Caco-2 (cell line): ENCODE data around the gene IER5L. TPM values are rescaled to one million over a fixed set of nuclear protein-coding genes. Genes with fewer than 3 reads are reported as not detected.

Source experiments
- BruUV-seq: library from RNA; stranded (reverse); fragments of 400-500 nt; replicated peaks from 2 replicates; lab custom pipeline; 2021; lab: Mats Ljungman, UMichigan
- CTCF ChIA-PET: fragments of 300-600 bp; sonication (Branson Sonifier 250); formaldehyde crosslinking; loops from one replicate; lab custom pipeline; 2022; ENCODE audit warnings: antibody characterized with exemption; lab: Charles Lee
- POLR2A ChIA-PET: fragments of 300-600 bp; sonication (Branson Sonifier 250); formaldehyde crosslinking; loops from one replicate; lab custom pipeline; 2022; ENCODE audit warnings: antibody characterized with exemption; lab: Charles Lee
- DNase-seq, 2 experiments: peaks; one replicate each; pipeline versions ENCODE4 v3.0.0 to v3.0.0-alpha.2; 2020 to 2022
- H3K27me3 ChIP-seq: replicated peaks from 2 replicates; pipeline ENCODE4 v1.6.0; 2011; ENCODE audit warnings: low read length; ENCODE audit not compliant: control insufficient read depth, insufficient read depth
- H3K36me3 ChIP-seq: 2 replicates; pipeline ENCODE4 v1.5.1; 2011; ENCODE audit warnings: low read length; ENCODE audit not compliant: control insufficient read depth, insufficient read depth
- H3K4me1 ChIP-seq: fragments of 250-450 bp; sonication (Bioruptor Pico); 2 replicates; pipeline ENCODE4 v1.5.1; 2020; ENCODE audit warnings: mild to moderate bottlenecking
- H3K4me3 ChIP-seq: 2 replicates; pipeline ENCODE4 v1.5.1; 2011; ENCODE audit warnings: low read depth, mild to moderate bottlenecking, control low read depth, low read length
- H3K9me3 ChIP-seq: fragments of 250-450 bp; sonication (Bioruptor Pico); 2 replicates; pipeline ENCODE4 v1.5.1; 2020; ENCODE audit warnings: mild to moderate bottlenecking, moderate library complexity
- H3K27ac Mint-ChIP-seq: one replicate; pipeline ENCODE4 v1.8.0; 2022; ENCODE audit warnings: mixed read lengths; ENCODE audit not compliant: unreplicated experiment
- H3K27me3 Mint-ChIP-seq: one replicate; pipeline ENCODE4 v1.8.0; 2022; ENCODE audit warnings: mixed read lengths; ENCODE audit not compliant: insufficient read depth, unreplicated experiment
- H3K36me3 Mint-ChIP-seq: one replicate; pipeline ENCODE4 v1.8.0; 2022; ENCODE audit warnings: mild to moderate bottlenecking, mixed read lengths; ENCODE audit not compliant: insufficient read depth, unreplicated experiment
- H3K4me1 Mint-ChIP-seq: one replicate; pipeline ENCODE4 v1.8.0; 2022; ENCODE audit warnings: low read depth, mixed read lengths; ENCODE audit not compliant: unreplicated experiment
- H3K4me3 Mint-ChIP-seq: one replicate; pipeline ENCODE4 v1.8.0; 2022; ENCODE audit warnings: mild to moderate bottlenecking, moderate library complexity, mixed read lengths; ENCODE audit not compliant: unreplicated experiment
- H3K9me3 Mint-ChIP-seq: one replicate; pipeline ENCODE4 v1.8.0; 2022; ENCODE audit warnings: mixed read lengths; ENCODE audit not compliant: unreplicated experiment
- intact Hi-C: fragments of 100-400 bp; cut with micrococcal nuclease; formaldehyde crosslinking; loops from one replicate; pipeline ENCODE4 v1.10.0; 2022; ENCODE audit not compliant: unreplicated experiment
- total RNA-seq: library from RNA; stranded (reverse); gene quantifications from 2 replicates; pipeline ENCODE4 v1.2.3, GENCODE V29; 2022
- TF ChIP-seq, protein P1 (sequence below), 2 experiments: fragments of 200-600 bp in 1 of 2; IDR thresholded peaks; 1 replicate in 1 of 2; 2 replicates in 1 of 2; pipeline versions ENCODE4 v1.5.1 to v1.8.0; 2011 to 2022; ENCODE audit warnings: antibody characterized with exemption in 1 of 2, control low read depth in 1 of 2, inconsistent platforms in 1 of 2, low read depth in 1 of 2, low read length in 1 of 2, mild to moderate bottlenecking in 1 of 2, moderate library complexity in 1 of 2; ENCODE audit not compliant: insufficient read depth in 1 of 2, severe bottlenecking in 1 of 2, unreplicated experiment in 1 of 2

Gene IER5L
- total RNA-seq, 1 experiment from 2014 or later: 3.9 TPM

GRCh38 chr9:129203556-129203909, 25.5 kb upstream of the IER5L start:
- peaks cover under 1% of the 10 kb centered on the region for H3K4me1 Mint-ChIP-seq
- Histone ChIP-seq H3K4me3 (no peak overlapping the region), H3K4me1 (0 out of 2 replicates have a peak, but pooled peaks cover 2% of the 10 kb centered on the region), H3K36me3 (no peaks in the 10 kb centered on the region), H3K9me3 (no peaks in the 10 kb centered on the region), H3K27me3 (no peaks in the 10 kb centered on the region)
- no peak for DNase-seq
- ChIA-PET CTCF (no interaction called here), POLR2A (no interaction called here)
- H3K27me3 Mint-ChIP-seq: no peaks in the 10 kb centered on the region
- H3K9me3 Mint-ChIP-seq: no peaks in the 10 kb centered on the region
- peak overlapping the region; percentile 79 for H3K4me3 Mint-ChIP-seq
- intact Hi-C loops: loop anchor here (2.0 kb wide), 1 partner anchor 25 kb away; the partner anchor contains the start of gene IER5L
- H3K27ac Mint-ChIP-seq: no peak overlapping the region
- H3K36me3 Mint-ChIP-seq: no peaks in the 10 kb centered on the region
- TF ChIP-seq, protein P1, sequence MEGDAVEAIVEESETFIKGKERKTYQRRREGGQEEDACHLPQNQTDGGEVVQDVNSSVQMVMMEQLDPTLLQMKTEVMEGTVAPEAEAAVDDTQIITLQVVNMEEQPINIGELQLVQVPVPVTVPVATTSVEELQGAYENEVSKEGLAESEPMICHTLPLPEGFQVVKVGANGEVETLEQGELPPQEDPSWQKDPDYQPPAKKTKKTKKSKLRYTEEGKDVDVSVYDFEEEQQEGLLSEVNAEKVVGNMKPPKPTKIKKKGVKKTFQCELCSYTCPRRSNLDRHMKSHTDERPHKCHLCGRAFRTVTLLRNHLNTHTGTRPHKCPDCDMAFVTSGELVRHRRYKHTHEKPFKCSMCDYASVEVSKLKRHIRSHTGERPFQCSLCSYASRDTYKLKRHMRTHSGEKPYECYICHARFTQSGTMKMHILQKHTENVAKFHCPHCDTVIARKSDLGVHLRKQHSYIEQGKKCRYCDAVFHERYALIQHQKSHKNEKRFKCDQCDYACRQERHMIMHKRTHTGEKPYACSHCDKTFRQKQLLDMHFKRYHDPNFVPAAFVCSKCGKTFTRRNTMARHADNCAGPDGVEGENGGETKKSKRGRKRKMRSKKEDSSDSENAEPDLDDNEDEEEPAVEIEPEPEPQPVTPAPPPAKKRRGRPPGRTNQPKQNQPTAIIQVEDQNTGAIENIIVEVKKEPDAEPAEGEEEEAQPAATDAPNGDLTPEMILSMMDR (IDR thresholded peaks at IDR 0.05; ENCODE audit: insufficient read depth in 1 of 2, low read depth in 1 of 2, low read length in 1 of 2, severe bottlenecking in 1 of 2, unreplicated experiment in 1 of 2): no peak
- BruUV-seq: no TSS peak

- ChIA-PET POLR2A (no interaction called here), CTCF (no interaction called here)
- Mint-ChIP-seq H3K27ac (no peak overlapping the region), H3K36me3 (no peaks in the 10 kb centered on the region), H3K27me3 (no peaks in the 10 kb centered on the region), H3K4me1 (no peaks in the 10 kb centered on the region), H3K9me3 (no peaks in the 10 kb centered on the region), H3K4me3 (peak overlapping the region; percentile 79)
- H3K4me3 ChIP-seq: peak overlapping the region; percentile 66
- H3K4me1 ChIP-seq: no peaks in the 10 kb centered on the region
- TF ChIP-seq, protein P1 (IDR thresholded peaks at IDR 0.05; ENCODE audit: insufficient read depth in 1 of 2, low read depth in 1 of 2, low read length in 1 of 2, severe bottlenecking in 1 of 2, unreplicated experiment in 1 of 2): no peak
- no TSS peak for BruUV-seq
- no peaks in the 10 kb centered on the region for H3K9me3 ChIP-seq
- DNase-seq: peak; percentile 82 to 92
- H3K36me3 ChIP-seq: no peaks in the 10 kb centered on the region
- no peaks in the 10 kb centered on the region for H3K27me3 ChIP-seq
- intact Hi-C loops: loop anchor here (2.0 kb wide), 1 partner anchor 24 kb away; the partner anchor contains the start of gene IER5L
These were observed 24.8 kb upstream of the IER5L start for GRCh38 chr9:129202613-129203555.

GRCh38 chr9:129201866-129202265, 23.8 kb upstream of the IER5L start:
- DNase-seq: no peak
- H3K4me1 ChIP-seq: no peaks in the 10 kb centered on the region
- CTCF ChIA-PET: no interaction called here
- H3K36me3 ChIP-seq: no peaks in the 10 kb centered on the region
- Mint-ChIP-seq H3K27ac (no peak overlapping the region), H3K27me3 (no peaks in the 10 kb centered on the region), H3K9me3 (no peaks in the 10 kb centered on the region), H3K4me1 (no peaks in the 10 kb centered on the region), H3K36me3 (no peaks in the 10 kb centered on the region), H3K4me3 (no peak overlapping the region)
- intact Hi-C loops: loop anchor here (2.0 kb wide), 1 partner anchor 23 kb away; the partner anchor contains the start of gene IER5L
- POLR2A ChIA-PET: no interaction called here
- no TSS peak for BruUV-seq
- no peak overlapping the region for H3K4me3 ChIP-seq
- H3K27me3 ChIP-seq: no peaks in the 10 kb centered on the region
- TF ChIP-seq, protein P1 (IDR thresholded peaks at IDR 0.05; ENCODE audit: insufficient read depth in 1 of 2, low read depth in 1 of 2, low read length in 1 of 2, severe bottlenecking in 1 of 2, unreplicated experiment in 1 of 2): no peak
- H3K9me3 ChIP-seq: no peaks in the 10 kb centered on the region
